DMS 273 treated with DMSO at 0.1 percent for 48 hours (cell line): ENCODE results near the gene THRAP3.

Experiments used
- DNase-seq: peaks from one replicate; lab custom pipeline; 2025; lab: John Stamatoyannopoulos, UW

The THRAP3 gene

DNA sequence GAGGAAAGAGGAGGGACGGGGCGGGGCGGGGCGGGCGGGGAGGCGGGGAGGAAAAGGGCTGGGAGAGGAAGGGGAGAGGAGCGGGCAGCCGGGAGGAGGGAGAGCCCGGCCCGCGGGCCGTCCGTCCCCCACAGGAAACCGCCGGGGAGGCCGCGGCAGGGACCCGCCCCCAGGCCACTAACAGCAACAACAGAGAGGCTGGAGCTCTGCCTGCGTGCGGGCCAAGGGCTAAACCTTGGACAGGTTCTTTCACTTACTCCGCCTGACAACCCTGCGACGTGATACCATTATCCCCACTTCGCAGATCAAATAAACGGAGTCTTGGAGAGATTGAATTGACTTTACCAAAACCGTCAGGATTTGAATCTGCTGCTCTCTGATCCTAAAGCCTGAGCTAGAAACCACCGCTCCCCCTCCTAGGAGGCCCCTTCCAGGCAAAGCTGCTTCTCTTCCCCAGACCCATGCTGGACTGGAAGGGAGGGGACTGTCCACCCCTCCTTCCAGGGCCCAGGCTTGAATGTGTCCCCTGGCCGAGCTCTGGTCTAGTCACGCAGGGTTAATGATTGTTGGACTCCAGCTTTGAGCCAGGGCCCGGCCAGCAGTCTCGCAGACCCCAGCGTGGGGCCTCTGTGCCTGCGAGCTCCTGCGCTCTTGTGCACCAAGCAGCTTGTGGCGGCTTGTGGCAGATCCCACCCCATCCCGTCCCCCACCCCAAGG, 99.6 kb downstream of the THRAP3 start, which contains the start of gene EVA1B:
Gene EVA1B (minus strand): TSS at position 10 of the 717 bp plus-strand sequence. CDS start 608 bp downstream, outside the sequence.
- no peak for DNase-seq

DNA sequence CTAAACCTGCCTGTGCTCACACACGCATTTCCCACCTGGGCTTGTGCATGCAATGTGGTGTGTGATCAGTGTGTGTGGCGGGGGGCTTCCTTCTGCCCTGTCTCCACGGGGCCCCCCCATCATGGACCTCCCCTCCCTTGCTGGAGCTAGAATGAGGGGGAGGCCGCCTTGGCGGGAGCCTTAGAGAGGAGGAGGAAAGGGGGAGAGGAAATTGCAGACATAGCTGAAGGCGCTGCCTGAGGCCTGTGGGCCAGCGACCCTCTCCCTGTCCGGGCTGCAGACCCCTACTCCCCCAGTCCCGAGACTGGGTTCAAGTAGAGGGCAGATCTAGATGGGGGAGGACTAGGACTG, 100.1 kb downstream of the THRAP3 start:
- DNase-seq, result no peak

DNA sequence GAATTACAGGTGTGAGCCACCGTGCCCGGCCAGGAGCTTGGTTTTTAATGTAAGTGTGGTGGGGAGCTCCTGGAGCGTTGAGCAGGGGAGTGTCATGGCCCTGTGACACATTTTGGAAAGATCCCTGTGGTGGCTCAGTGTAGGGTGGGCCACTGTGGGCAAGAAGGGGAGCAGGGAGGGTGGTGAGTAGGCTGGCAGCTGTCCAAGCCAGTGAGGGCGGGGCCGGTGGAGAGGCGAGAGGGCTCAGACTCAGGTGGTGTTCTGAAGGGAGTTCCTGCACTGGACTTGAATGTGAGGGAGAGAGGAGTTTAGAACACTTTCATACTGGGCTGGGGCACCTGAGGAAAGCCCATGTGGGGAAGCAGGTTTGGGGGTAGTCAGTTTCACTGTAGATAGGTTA, 102.3 kb downstream of the THRAP3 start:
- DNase-seq, result no peak

DNA sequence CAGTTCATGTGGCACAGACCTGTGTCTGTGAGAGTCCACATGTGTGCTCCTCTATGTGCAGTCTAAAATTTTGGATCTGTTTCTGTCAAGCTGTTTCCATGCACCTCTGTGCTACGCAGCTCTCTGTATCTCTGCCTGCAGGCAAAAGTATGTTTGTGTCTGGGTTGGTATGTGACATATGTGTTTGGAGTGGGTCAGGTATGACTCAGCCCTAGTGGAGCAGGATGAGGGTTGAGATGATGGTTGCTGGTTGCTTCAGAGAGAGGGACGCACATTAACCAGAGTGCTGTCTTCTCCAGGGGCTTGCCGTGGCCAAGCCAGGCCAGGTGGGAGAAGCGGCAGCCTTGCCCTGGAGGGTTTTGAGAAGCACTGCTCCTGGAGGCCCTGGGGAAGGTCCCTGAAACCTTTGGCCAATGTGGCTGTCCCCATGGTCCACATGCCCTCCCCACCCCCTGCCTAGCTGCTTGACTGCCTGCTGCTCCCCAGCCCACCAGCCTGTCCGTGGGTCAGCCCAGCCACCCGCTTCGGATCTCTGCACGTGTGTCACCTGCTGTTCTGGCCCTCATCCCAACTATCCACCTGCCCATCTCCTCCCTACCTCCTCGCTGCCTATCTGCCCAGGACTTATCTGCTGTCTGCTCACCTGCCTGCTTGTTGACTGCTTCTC, 103.3 kb downstream of the THRAP3 start:
- DNase-seq, result no peak

DNA sequence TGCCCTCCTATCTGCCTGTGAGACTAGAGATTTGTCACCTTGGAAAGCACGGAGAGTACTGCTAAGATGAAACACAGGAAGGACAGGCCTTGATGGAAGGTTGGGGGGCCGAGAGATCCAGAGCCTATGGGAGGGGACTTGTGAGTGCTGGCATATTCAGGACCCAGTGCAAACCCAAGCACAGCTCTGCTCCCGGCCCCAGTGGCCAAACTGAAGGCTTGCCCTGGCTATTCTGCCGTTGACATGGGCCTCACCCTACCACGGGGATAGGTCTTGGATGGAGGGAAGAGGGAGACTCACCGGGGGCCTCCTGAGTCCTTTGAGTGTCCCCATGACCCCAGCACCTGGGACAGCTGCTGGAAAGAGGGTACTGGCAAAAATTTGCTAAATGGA, 103.8 kb downstream of the THRAP3 start:
- DNase-seq, result no peak

DNA sequence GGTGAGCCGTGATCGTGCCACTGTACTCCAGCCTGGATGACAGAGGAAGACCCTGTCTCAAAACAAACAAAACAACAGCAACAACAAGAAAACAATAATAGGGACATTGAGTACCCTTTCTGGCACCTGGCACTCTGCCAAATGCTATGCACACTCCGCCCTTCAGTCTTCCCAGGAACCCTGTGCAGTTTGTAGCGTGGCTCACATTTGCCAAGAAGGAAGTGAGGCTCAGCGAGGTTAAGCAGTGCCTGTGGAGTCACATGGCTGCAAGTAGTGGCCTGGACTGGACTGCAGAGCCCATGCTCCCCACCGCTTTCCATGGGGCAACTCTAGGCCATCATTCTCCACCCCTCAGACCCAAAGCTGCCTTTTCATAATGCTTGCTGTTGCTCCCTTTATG, 104.5 kb downstream of the THRAP3 start:
- DNase-seq, result no peak

DNA sequence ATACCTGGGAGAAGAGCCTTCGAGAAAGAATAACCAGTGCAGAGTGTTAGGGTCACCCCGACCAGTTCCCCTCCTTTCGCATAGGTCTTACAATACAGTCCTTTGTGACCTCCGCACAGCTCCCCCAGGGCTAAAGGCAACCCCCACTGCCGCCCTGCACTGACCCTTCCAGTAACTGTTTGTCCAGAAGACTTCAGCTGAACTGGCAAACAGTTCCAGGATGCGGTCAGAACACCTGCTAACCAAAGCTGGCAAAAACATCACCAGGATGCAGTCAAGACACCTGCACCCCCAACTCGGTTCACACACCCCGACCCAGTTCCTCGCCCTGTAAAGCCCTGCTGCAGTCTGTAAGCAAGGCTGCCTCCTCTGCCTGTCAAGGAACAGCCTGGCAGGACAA, 105.6 kb downstream of the THRAP3 start:
- DNase-seq, result no peak

DNA sequence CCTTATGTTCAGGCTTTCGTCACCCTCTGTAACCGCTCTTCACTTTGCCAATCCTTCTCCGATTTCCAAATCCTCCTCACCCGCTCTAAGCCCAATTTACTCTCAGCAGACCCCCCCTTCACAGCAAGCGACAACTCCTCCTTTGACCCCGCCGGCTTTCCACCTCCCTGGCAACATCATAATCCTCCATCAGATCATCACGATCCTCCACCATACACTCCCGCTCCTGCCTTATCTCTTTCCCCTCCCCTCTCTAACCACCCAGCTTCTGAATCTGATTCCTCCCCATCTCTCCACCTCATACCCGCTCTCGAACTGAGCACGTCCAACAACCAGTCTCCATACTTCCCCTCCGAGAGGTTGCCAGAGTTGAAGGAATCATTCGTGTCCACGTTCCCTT, 106.7 kb downstream of the THRAP3 start:
- DNase-seq, result no peak

DNA sequence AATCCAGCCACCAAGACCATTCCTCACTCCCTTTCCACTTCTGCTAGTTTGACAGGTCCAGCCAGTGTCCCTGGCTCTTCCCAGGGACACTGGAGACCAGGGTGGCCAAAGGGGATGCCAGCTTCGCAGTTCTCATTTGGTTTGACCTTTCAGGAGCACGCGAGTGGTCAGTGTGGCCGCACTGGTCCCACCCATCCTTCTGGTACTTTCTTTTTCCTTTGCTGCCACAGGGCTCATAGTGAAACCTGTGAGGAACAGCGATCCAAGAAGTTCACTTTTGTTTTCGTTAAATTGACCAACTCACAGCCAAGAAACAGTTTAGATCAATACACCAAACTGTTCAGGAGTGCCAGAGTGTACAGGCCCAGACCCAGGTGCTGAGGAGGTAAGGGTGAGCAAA, 113.6 kb downstream of the THRAP3 start:
- no peak for DNase-seq

DNA sequence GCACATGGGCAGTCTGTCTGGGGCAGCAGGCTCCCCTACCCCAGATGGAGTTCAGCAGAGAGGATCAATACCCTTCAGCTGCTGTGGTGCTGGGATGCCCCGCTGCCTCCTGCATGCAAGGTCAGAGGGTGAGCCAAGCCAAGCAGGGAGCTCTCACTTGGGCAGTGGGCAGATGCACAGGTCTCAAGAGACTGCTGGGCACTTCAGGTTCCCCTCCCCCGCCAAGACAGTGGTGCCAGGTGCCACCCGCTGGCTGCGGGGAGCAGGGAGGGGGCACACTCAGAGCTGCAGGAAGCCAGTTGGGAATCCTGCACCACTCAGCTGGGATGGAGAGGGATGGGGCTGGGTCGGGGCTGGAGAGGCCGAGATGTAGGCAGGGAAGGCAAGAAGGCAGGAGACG, 115.0 kb downstream of the THRAP3 start:
- no peak for DNase-seq

DNA sequence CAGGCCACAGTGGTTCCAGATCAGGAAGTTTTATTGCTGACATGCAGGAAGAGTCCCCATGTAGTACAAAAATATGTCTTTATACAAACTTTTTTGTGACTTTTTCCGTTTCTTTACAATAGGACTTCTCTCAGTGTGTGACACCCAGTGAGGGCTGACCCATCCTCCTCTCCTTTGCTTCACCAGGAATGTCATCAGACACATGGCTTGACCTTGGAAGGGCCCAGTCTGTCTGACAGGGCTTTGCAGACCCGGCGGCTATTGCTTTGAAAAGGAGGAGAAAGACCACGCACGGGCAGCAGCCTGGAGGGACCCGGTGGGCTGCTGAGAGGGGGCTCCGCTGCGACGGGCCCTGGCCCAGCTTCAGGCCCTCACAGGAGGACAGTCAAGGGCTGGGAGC, 115.4 kb downstream of the THRAP3 start:
- DNase-seq, result no peak

DNA sequence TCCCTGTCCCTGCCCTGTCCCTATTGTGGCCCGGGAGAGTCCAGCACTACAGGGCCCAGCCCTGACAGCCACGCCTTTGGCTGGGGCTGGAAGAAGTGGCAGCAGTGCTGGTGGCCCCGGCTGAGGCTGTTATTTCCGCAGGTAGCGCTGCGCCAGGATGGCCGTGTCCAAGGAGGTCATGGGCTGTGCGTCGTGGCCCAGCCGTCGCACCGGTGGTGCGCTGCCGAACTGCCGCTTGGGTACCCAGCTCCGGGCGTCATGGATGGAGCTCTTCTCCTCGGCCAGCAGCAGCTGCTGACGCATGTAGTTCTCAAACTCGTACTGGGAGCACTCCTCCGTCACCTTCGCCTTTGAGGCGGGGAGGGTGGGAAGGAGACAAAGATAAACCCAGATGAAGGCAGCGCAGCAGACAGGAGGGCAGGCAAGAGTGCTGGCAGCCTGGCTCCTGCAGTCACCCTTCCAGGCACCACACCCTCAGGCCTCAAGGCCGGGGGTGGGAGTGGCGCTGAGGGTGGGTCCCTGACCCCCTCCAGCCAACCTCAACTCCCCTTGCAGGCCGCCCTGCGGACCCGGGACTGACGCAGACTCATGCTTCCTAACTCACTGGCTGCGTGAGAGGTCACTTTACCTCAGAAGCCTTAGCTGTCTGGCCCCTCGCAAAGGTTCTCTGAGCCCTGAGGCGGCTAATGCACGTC, 117.5 kb downstream of the THRAP3 start:
- DNase-seq, result no peak

DNA sequence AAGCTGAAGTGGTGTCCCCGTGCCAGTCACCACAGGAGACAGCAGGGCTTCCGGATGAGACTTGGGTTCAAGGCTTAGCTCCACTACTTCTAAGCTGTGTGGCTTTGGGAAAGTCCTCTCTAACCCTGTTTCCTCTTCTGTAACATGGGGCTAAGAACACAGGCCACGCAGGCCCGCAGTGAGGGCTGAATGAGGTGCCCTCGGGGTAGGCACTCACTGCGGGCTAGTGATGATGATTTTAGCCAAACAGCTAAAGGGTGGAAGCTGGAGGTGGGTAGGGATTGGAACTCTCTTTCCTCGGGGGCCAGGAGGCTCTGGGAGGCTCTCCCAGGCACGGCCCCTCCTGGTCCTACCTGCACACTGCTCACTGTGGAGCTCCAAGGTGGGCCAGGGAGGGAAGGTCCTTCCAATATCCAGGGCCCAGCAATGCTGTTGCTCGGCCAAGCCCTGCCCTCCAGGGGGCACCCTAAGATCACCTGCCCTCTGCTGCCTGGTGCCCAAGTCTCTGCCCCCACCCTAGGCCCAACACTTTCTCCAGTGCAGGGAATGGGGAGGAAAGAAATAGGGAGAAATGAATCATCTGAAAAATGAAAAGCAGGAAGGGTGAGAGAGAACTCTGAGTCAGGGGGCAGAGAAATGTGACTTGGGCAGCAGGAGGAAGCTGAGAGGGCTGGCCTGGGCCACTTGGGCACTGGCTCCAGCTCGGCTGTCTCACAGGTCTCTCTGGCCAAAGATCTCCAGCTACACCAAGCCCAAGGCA, 118.4 kb downstream of the THRAP3 start:
- DNase-seq, result no peak

DNA sequence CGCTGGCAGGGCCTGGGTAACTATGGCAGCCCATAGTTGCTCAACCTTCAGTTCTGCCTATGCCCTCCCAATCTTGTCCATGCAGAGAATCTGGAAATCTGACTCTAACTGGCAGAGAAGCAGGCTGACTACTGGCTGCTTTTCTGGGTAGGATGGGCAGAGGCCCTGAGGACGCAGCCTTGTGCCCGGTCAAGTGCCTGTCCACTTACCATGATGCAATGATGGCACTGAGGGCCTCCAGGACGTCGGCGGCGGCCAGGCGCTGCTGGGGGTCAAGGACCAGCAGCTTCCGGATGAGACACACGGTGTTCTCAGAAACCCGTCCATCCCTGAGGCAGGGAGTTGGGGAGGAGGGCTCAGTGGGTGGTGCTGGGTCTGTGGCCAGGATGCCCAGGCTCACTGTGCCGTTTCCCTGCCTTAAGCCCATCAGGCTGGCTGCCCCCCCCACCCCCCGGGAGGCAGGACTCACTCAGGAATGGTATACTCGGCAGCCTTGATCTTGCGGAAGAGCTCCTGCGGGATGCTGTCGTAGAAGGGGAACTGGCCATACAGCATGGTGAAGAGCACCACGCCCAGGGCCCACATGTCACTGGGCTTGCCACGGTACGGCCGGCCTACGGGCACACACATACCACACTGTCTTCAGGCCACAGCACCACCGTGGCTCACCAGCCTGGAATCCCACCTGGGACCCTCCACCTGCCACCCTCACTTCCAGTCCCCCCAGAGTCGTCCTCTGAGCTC, 119.6 kb downstream of the THRAP3 start:
- DNase-seq, result no peak

DNA sequence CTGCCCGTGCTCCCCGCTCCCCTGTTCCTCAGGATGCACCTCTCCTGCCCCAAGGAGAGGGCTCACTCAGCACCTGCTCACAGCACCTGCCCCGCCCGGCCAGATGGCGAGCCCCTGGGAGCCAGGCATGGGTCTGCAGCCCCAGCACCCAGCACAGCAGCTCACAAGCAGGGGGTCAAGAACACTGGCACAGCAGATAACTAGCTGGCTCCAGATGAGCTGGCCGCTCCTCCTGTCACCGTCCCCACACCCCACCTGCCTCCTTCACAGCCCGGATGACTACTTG, 120.1 kb downstream of the THRAP3 start:
- no peak for DNase-seq

DNA sequence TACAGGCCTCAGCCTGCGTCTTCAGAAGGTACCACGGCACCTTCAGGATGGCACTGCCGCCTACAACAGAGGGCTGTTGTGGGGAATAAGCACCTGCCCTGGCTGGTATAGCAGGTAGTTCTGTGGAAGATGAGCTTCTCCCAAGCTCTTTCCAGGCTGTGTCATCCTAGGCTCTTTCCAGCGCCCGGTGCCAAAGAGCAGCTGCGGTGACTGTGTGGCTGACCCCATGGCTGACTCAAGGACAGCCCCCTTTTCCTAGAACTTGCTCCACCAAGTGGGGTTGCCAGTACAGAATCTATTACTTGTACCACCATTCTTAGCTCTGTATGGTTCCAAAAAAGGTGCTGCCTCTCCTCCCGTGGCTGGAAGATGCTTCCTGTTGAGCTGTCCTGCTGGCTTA, 121.1 kb downstream of the THRAP3 start:
- DNase-seq, result no peak

DNA sequence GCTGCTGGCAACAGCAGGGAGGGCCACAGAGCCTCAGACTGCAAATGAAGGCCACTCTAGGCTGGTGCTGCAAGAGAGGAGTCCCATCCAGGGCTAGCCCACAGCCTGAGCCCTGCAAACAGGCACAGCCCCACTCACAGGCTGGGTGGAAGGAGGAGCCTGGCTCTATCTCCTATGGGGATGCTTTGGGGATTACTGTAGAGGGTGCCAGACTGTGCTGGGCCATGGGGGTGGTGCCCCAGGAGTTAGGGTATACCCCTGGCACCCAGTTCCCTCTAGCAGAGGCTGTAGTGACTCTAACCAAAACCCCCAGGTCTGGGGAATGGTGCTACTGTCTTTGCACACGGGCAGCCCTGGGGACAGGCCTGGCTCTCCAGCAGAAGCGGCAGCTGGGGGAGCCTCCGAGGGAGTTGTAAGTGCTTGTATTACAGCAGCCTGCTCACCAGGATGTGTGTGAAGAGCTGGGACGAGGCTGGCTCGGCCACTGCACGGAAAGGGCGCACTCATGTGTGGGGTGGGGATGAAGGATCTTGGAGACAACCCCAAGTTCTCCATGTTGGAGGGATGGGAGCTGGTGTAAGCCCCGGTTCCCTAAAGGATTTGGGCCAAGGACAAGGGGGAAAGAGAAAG, 122.6 kb downstream of the THRAP3 start:
- no peak for DNase-seq

DNA sequence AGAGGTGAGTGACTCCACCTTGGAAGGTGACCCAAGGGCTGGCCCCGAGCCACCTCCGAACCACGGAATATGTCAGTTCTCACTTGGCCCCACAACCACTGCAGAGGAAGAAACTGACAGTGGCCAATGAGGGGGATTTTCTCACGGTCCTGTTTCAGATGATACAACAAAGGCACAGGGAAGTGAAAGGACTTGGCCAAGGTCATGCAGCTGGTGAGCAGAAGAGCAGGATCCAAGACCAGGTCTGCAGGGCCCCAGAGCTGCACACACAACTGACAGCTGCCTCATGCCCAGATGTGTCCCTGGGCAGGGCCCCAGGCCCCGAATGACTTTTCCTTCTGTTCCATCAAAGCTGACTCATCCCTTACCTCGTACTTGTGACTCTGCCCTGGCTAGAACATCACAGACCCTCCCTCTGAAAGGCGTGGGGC, 125.0 kb downstream of the THRAP3 start:
- no peak for DNase-seq

DNA sequence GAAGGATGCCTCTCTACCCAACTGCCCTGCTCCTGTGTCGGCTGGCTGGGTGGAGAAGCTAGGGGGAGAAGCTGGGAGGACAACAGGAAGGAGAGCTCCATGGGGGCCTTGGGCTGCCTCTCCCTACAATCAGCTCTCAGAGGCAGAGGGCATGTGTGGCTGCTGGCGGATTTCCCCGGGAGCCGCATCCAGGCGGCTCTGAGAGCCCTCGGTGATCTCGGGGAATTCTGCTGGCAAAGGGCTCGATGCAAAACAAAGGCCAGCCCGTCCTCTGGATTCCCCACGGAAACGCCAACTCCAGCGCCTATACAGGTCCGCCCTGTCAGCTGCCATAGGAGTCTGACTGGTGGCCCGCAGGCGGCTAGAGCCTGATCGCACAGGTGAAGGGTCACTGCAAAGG, 125.6 kb downstream of the THRAP3 start:
- DNase-seq, result no peak

DNA sequence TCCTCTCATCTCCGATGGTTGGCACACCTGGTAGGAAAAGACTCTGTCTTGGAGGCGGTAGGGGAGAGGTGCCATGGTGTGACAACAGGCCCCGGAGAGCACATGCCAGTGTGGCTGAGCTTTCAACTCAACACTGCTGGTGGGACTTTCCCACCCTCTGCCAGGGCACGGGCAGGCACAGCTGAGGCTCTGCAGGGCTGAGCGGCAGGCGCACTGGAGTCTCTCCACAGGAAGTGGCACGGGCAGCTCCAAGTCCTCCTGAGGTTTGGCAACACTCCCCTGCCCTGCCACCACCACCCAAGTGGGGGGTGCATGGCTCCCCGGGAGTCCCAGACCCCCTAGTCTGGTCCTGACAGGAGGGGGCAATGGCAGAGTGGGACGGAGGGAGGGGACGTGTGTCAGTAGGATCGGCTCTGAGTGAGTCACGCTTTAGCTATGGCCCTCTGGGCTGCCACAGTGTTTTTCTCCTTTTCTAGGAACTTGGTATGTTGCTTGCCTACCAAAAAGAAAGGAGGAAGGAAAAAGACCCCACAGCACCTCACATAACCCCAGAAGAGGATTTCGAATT, 126.5 kb downstream of the THRAP3 start:
- no peak for DNase-seq
